GM23248 (cell line): ENCODE data around the gene SLCO1B1. TPM values are rescaled to one million over a fixed set of nuclear protein-coding genes. Genes with fewer than 3 reads are reported as not detected.
"Not testable (repeated sequence)": the region's sequence is repeated elsewhere in the genome, so short reads cannot be mapped to it uniquely, and the experiment has no call there.

ENCODE experiments used
- DNase-seq: peaks from one replicate; pipeline ENCODE4 v3.0.0-alpha.2; 2015
- H2AFZ ChIP-seq: fragments of 200-600 bp; sonication (generic); 2 replicates; pipeline ENCODE4 v1.6.1; 2016; ENCODE audit warnings: antibody characterized with exemption
- H3F3A ChIP-seq: fragments of 200-600 bp; sonication (generic); 2 replicates; pipeline ENCODE4 v1.6.1; 2016; ENCODE audit warnings: mild to moderate bottlenecking, antibody characterized with exemption, mixed run types; ENCODE audit not compliant: insufficient read depth
- H3K27ac ChIP-seq: fragments of 200-600 bp; sonication (generic); 2 replicates; pipeline ENCODE4 v1.5.1; 2016; ENCODE audit warnings: mild to moderate bottlenecking
- H3K27me3 ChIP-seq: fragments of 200-600 bp; sonication (generic); replicated peaks from 2 replicates; pipeline ENCODE4 v1.6.1; 2016; ENCODE audit warnings: mild to moderate bottlenecking; ENCODE audit not compliant: insufficient read depth
- H3K36me3 ChIP-seq: fragments of 200-600 bp; sonication (generic); 2 replicates; pipeline ENCODE4 v1.6.1; 2016; ENCODE audit warnings: low read depth, mild to moderate bottlenecking
- H3K4me1 ChIP-seq: fragments of 200-600 bp; sonication (generic); 2 replicates; pipeline ENCODE4 v1.6.1; 2016; ENCODE audit warnings: mild to moderate bottlenecking; ENCODE audit not compliant: insufficient read depth
- H3K4me2 ChIP-seq: fragments of 200-600 bp; sonication (generic); one replicate; pipeline ENCODE4 v1.6.1; 2016; ENCODE audit warnings: mild to moderate bottlenecking; ENCODE audit not compliant: unreplicated experiment
- H3K4me3 ChIP-seq: fragments of 200-600 bp; sonication (generic); 2 replicates; pipeline ENCODE4 v1.5.1; 2016; ENCODE audit warnings: mild to moderate bottlenecking
- H3K79me2 ChIP-seq: fragments of 200-600 bp; sonication (generic); 2 replicates; pipeline ENCODE4 v1.6.1; 2016; ENCODE audit warnings: mild to moderate bottlenecking; ENCODE audit not compliant: insufficient read depth
- H3K9ac ChIP-seq: fragments of 200-600 bp; sonication (generic); 2 replicates; pipeline ENCODE4 v1.6.1; 2016; ENCODE audit warnings: mild to moderate bottlenecking
- H3K9me2 ChIP-seq: fragments of 200-600 bp; sonication (generic); 2 replicates; pipeline ENCODE4 v1.6.1; 2016; ENCODE audit warnings: mixed run types, mild to moderate bottlenecking, moderate library complexity; ENCODE audit not compliant: insufficient read depth
- H3K9me3 ChIP-seq: fragments of 200-600 bp; sonication (generic); one replicate; pipeline ENCODE4 v1.6.1; 2017; ENCODE audit warnings: low read depth
- H4K20me1 ChIP-seq: fragments of 200-600 bp; sonication (generic); 2 replicates; pipeline ENCODE4 v1.6.0; 2016; ENCODE audit not compliant: insufficient read depth
- EZH2 ChIP-seq: fragments of 200-600 bp; sonication (generic); IDR thresholded peaks from 2 replicates; pipeline ENCODE4 v1.6.1; 2018; ENCODE audit warnings: antibody characterized with exemption, mild to moderate bottlenecking; ENCODE audit not compliant: insufficient read depth, poor library complexity, severe bottlenecking
- EZH2phosphoT487 ChIP-seq: fragments of 200-600 bp; sonication (generic); IDR thresholded peaks from 2 replicates; pipeline ENCODE4 v1.6.1; 2018; ENCODE audit warnings: antibody characterized with exemption, moderate library complexity, mild to moderate bottlenecking, low read depth; ENCODE audit not compliant: insufficient read depth
- WGBS, 2 experiments: methylation state at CpG; one replicate each; pipeline ENCODE4 v1.1.6; 2015 to 2017; ENCODE audit warnings: low lambda C conversion rate in 2 of 2, low coverage in 1 of 2; ENCODE audit errors: missing lambda C conversion rate in 2 of 2; 5-methylcytosine and 5-hydroxymethylcytosine counted together
- in situ Hi-C: fragments of 300-500 bp; cut with MboI; formaldehyde crosslinking; loops from 2 replicates; pipeline ENCODE4 v1.15.0; 2020
- polyA plus RNA-seq: library from polyadenylated mRNA; unstranded; fragments of >200 nt; fragmentation: Nextera tagmentation; extraction: Ambion mirVana; gene quantifications from 2 replicates; pipeline ENCODE4 v1.2.1, GENCODE V29; 2016
- total RNA-seq: library from RNA; depleted of rRNA; stranded (reverse); fragments of >200 nt; shearing (Covaris generic); gene quantifications from 2 replicates; pipeline ENCODE4 v1.2.3, GENCODE V29; 2014; rRNA removed

The SLCO1B1 gene, protein sequence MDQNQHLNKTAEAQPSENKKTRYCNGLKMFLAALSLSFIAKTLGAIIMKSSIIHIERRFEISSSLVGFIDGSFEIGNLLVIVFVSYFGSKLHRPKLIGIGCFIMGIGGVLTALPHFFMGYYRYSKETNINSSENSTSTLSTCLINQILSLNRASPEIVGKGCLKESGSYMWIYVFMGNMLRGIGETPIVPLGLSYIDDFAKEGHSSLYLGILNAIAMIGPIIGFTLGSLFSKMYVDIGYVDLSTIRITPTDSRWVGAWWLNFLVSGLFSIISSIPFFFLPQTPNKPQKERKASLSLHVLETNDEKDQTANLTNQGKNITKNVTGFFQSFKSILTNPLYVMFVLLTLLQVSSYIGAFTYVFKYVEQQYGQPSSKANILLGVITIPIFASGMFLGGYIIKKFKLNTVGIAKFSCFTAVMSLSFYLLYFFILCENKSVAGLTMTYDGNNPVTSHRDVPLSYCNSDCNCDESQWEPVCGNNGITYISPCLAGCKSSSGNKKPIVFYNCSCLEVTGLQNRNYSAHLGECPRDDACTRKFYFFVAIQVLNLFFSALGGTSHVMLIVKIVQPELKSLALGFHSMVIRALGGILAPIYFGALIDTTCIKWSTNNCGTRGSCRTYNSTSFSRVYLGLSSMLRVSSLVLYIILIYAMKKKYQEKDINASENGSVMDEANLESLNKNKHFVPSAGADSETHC
- total RNA-seq (not detected in 2 replicates), polyA plus RNA-seq (not detected in 2 replicates)

DNA sequence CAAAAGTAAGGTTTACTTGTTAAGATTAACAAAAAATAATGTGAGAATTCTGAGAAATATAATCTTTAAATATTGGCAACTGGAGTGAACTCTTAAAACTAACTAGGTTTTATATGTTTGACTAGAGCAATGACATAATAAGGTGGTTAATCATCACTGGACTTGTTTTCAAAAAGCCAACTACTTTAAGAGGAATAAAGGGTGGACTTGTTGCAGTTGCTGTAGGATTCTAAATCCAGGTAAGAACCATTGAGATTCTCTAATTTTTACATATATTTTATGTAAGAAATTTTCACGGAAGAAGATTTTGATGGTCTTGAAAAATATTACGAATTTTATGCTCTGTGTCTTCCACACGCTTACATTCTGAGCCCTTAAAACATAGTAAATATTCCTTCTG lies at the start of gene SLCO1B1:
Gene SLCO1B1, plus strand, starts transcription at position 197 of the 400 bp plus-strand sequence. CDS start 10,381 bp downstream, outside the sequence.
- Histone ChIP-seq H2AFZ (no peak within 1 kb of the TSS), H3K27ac (no peak within 1 kb of the TSS), H3K79me2 (no peaks in the 10 kb centered on the region), H3K4me1 (no peaks in the 10 kb centered on the region), H3K27me3 (no peaks in the 10 kb centered on the region), H3F3A (no peaks in the 10 kb centered on the region), H3K4me3 (no peak within 1 kb of the TSS), H3K9me2 (no peaks in the 10 kb centered on the region), H3K9ac (no peak within 1 kb of the TSS), H3K4me2 (no peak within 1 kb of the TSS), H3K36me3 (no peaks in the 10 kb centered on the region), H4K20me1 (no peaks in the 10 kb centered on the region), H3K9me3 (no peaks in the 10 kb centered on the region)
- no peak for DNase-seq
- in situ Hi-C loops = no loop called here
- WGBS, 2 experiments = 25 to 31% methylated on average over 3 of the region's 3 CpGs
- TF ChIP-seq EZH2 = no peak
- TF ChIP-seq EZH2phosphoT487 = no peak

- H3K9ac ChIP-seq, H3K4me3 ChIP-seq, H3K27me3 ChIP-seq, in situ Hi-C loops, H3F3A ChIP-seq, H4K20me1 ChIP-seq, DNase-seq, H3K4me2 ChIP-seq, H3K9me2 ChIP-seq, H3K79me2 ChIP-seq, H2AFZ ChIP-seq, H3K9me3 ChIP-seq, H3K36me3 ChIP-seq, H3K4me1 ChIP-seq, H3K27ac ChIP-seq: not testable (repeated sequence)
- WGBS, 2 experiments = 17 to 20% methylated on average over 2 of the region's 2 CpGs
Observed at GRCh38 chr12:21084753-21085152, 46.2 kb upstream of the SLCO1B1 start.

DNA sequence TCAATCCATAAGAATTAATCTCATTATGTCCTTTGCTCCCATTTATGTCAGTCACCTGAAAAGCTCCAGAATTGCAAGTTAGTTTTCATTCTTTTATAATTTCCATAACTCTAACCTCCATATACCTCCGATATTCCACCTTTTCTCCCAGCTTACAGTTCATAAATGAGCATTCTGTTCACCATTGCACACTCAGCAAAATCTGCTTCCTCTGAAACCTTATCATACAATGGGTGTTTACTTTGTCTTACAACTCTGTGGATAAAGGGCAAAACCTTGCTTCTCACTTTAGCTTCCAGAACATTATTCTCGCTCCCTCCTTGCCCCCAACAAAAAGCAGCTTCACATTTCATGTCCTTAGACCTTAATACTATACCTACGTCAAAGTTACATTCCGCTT lies 19.3 kb upstream of the SLCO1B1 start:
- H3K27ac ChIP-seq = no peak overlapping the region
- peaks cover 3% of the 10 kb centered on the region for H3K9me3 ChIP-seq
- no peaks in the 10 kb centered on the region for H3K36me3 ChIP-seq
- no peaks in the 10 kb centered on the region for H3K9me2 ChIP-seq
- H3K4me2 ChIP-seq = no peak overlapping the region
- WGBS, 2 experiments = 34% methylated on average over 4 of the region's 4 CpGs
- no peak for TF ChIP-seq EZH2
- TF ChIP-seq EZH2phosphoT487 = no peak
- H4K20me1 ChIP-seq = no peaks in the 10 kb centered on the region
- H3K4me1 ChIP-seq = no peaks in the 10 kb centered on the region
- no peak overlapping the region for H2AFZ ChIP-seq
- H3K27me3 ChIP-seq = no peaks in the 10 kb centered on the region
- DNase-seq = no peak
- H3K4me3 ChIP-seq = no peak overlapping the region
- in situ Hi-C loops = no loop called here
- H3K9ac ChIP-seq = no peak overlapping the region
- H3K79me2 ChIP-seq = no peaks in the 10 kb centered on the region
- H3F3A ChIP-seq = no peaks in the 10 kb centered on the region

- Histone ChIP-seq H3K27ac (no peak overlapping the region), H3F3A (no peaks in the 10 kb centered on the region), H3K9ac (no peak overlapping the region), H4K20me1 (no peaks in the 10 kb centered on the region), H3K9me2 (no peaks in the 10 kb centered on the region), H3K27me3 (no peaks in the 10 kb centered on the region), H3K4me1 (no peaks in the 10 kb centered on the region), H3K9me3 (peaks cover 3% of the 10 kb centered on the region), H3K4me2 (no peak overlapping the region), H2AFZ (no peak overlapping the region), H3K36me3 (no peaks in the 10 kb centered on the region), H3K4me3 (no peak overlapping the region), H3K79me2 (no peaks in the 10 kb centered on the region)
- TF ChIP-seq EZH2 (no peak), EZH2phosphoT487 (no peak)
- whole genome bisulfite sequencing, 2 experiments = 60 to 70% methylated on average over 7 of the region's 7 CpGs
- no peak for DNase-seq
- in situ Hi-C loops = no loop called here
Observed at GRCh38 chr12:21113266-21113665, 17.7 kb upstream of the SLCO1B1 start.
